Stimulated activated naive CD4-positive, alpha-beta T cell (primary cell): ENCODE data around the gene MAGI3.

Source experiments
- DNase-seq, 6 experiments: peaks; one replicate each; lab custom pipeline; 2025; lab: John Stamatoyannopoulos, UW

MAGI3 gene

DNA sequence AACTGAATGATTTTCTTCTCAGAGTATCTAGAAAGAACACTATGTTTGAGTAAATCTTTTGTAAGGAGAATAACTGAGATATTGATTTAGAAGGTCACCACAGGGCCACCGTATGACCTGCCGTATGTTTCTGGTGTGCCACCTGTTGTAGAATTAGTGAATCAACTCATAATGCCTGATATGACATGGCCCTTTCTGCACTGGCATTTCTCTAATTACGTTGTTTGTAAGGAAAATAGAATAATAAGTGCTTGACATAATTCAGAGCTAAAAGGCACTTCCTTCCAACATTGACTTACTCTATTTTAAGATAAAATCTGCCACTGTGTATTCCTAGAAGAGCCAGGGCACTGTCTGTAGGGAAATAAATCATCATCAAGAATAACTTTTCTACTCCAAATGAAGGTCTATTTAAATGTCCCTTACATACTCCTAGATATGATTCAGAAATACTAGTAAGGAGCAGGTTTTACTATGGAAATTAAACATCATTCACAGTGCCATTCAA is 267.3 kb downstream of the MAGI3 start:
- DNase-seq, result no peak

DNA sequence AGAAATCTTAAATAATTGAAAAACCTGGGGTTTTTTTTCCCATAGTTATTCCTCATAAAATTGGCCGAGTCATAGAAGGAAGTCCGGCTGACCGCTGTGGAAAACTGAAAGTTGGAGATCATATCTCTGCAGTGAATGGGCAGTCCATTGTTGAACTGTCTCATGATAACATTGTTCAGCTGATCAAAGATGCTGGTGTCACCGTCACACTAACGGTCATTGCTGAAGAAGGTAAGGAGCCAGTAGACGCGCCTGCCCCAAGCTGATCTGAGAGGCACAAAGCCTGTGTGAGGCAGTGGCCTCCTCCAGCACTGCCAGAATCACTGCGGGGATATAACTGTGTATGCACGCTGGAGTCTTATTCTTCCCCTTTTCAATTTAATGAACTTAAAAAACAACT is 268.7 kb downstream of the MAGI3 start:
- DNase-seq, result no peak

DNA sequence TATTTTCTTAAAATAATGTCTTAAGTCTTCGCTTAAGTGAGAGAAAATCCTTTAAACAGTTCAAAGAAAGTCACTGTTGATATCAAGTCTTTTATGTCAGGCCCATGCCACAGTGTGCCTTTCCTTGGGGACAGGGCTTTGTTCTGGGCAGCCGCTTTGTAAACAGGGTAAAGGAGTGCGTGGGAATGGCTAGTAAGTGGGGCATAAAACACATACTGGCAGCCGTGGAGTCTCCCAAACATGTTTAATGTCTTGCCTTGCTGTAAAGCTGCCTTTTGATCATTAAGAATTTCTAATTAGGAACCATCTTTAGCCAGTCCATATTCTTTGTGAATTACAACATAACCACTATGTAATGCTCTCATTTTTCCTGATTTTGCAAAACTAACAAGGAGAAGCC is 269.2 kb downstream of the MAGI3 start:
- DNase-seq, result no peak

DNA sequence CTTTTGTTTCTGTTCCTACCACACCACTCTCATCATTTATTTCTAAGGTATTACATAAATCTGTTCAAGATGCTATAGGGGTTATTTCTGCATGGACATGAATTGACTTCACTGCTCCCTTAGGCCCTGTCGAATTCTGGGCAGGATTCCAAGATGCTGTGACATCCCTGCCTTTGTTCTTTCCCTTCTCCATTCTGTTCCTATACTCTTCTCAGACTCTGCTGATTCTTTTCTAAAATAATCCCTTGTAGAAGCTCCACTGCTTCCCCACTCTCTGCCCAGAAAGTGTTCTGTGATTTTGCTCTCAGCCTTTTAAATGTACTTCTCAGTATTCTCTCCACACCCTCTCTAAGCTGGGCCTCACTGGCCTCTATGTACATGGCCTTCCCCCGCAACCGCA is 269.8 kb downstream of the MAGI3 start:
- no peak for DNase-seq

DNA sequence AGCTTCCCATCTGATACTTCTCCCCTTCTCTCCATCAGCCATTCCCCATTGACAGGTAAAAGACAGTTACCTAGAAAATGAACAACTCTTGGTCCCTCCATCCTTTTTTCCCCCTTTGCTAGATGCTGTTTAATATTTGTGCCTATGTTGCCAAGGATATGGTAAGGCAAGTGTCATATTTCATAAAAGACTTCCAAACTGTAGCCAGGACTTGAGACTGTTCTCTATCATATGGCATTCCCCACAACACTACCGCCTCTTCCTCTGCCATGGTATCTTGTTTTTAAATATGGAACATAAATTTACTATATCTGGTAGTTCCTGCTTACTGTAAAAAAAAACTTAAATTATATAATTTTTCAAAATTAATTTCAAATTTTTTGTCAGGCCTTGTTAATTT is 271.8 kb downstream of the MAGI3 start:
- no peak for DNase-seq

DNA sequence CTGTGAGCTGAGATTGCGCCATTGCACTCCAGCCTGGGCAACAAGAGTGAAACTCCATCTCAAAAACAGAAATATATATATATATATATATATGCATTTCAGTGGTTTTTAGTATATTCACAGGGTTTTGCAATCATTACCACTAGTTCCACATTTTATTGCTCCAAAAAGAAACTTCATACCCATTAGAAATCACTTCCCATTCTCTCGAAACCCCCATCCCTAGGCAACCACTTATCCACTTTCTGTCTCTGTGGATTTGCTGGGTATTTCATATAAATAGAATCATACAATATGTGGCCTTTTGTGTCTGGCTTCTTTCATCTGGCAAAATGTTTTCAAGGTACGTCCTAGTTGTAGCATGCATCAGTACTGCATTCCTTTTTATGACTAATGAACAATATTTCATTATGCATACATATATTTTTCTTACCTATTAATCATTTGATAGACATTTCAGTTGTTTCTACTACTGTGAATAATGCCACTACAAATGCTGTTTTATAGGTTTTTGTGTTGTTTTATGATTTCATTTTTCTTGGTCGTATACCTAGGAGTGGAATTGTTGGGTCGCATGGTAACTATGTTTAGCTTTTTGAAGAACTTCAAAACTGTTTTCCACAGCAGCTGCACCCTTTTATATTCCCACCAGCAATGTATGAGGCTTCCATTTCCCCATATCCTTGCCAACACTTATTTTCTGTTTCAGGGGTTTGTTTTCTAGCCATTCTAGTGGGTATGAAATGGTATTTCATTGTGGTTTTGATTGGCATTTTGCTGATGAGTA is 273.0 kb downstream of the MAGI3 start:
- no peak for DNase-seq

GRCh38 chr1:113665071-113665470 is 274.8 kb downstream of the MAGI3 start:
- no peak for DNase-seq

- DNase-seq, result no peak
Observed at GRCh38 chr1:113666126-113666525, 275.8 kb downstream of the MAGI3 start.

DNA sequence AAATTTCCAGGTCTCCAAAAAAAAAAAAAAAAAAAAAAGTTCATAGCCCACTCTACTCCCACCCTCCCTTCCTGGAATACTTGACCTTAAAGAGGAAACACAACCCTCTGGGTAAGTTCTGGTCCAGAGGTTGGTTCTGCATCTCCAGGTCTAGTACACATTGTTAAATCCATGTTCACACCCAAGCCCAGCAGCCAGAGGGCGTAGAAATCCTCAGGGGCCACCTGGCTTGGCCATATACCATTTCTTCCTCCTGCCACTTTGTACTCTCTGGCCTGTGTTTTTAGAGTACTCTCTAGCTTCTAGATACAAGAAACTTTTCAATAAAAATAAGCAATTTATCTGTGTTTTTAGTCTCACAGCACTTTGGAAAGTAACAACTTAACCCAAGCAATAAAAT is 279.7 kb downstream of the MAGI3 start:
- DNase-seq, result no peak

DNA sequence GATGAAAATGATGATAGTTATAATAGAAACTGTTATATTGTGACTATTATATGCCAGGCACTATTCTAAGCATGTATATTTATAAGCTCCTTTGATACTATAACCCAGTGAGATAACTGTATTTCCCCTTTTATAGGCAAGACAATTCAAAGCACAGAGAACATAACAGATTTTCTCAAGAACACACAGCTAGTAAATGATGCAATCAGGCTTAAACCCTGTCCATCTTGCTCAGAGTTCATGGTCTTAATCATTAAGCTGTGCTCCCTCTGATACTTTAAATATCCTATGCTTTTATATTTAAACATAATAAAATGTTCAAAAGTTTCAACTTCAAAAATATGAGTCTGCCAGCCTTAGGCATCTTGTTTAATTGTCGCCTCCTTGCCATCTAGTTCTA is 280.3 kb downstream of the MAGI3 start:
- DNase-seq, result no peak

DNA sequence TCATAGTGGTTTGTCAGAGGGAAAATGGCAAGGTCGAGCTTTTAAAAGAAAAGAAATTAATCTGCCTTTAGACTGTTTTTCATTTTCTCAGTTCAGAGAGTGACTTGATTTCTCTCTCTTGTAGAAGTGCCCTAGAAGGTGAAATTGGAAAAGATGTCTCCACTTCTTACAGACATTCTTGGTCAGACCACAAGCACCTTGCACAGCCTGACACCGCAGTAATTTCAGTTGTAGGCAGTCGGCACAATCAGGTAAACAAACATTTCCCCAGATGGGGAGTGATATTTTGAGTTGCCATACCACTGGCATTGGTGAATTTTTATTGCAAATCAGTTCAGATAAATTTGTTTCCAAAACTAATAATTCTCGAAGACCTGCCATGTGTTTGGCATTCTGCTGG is 282.2 kb downstream of the MAGI3 start:
- no peak for DNase-seq

- DNase-seq, result no peak
Observed at GRCh38 chr1:113674591-113674990, 284.3 kb downstream of the MAGI3 start.

GRCh38 chr1:113675302-113675701 is 285.0 kb downstream of the MAGI3 start:
- no peak for DNase-seq

- DNase-seq, result no peak
Observed at GRCh38 chr1:113676524-113676923, 286.2 kb downstream of the MAGI3 start.

GRCh38 chr1:113677250-113678158 is 287.2 kb downstream of the MAGI3 start:
- peak in 3 of 6 experiments; percentile 14 to 54 (median 38) for DNase-seq

DNA sequence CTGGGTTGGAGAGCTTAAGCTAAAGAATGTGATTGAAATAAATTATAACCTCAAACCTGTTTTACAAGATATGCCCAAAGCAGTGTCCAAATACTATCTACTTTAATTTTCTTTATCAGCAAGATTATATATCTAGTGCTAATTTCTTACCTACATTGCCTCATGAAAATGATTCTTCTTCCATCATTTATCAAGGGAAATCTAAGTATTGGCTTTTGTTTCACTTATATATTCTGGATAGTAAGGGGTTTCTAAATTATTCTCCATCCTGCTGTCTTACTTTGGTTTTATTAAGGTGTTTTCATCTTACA is 287.8 kb downstream of the MAGI3 start:
- DNase-seq, result no peak

DNA sequence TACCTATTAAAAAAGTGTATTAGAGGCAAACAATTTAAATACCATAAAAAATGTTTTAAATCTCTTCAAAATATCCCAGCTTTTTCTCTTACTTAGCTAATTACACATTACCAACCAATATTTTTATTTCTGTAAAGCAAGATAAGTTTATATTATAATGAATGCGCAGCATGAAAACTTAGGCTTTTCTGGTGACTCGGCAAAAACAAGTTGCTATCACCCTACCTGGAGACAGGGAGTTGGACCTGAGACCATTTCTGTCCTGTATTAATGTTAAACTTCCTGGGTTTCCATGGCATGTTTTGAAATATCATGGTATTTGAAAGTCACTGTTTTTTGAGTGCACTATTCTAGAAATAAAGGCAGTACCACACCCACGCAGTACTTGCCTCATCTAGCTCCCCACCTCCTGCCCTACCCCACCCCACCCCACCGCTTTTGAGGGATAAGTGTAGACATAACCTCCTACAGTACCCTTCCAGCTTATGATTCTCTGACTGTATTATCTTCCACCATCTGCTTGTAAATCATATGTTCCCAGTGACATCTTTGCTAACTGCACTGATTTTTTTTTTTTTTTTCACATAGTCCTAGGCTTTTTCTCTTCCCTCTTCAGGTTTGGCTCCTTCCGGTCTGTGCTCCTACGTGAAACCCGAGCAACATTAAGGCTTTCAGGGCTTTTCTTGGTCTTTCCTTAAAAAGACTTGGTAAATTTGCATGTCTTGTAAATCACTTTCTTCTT is 291.5 kb downstream of the MAGI3 start:
- no peak for DNase-seq

DNA sequence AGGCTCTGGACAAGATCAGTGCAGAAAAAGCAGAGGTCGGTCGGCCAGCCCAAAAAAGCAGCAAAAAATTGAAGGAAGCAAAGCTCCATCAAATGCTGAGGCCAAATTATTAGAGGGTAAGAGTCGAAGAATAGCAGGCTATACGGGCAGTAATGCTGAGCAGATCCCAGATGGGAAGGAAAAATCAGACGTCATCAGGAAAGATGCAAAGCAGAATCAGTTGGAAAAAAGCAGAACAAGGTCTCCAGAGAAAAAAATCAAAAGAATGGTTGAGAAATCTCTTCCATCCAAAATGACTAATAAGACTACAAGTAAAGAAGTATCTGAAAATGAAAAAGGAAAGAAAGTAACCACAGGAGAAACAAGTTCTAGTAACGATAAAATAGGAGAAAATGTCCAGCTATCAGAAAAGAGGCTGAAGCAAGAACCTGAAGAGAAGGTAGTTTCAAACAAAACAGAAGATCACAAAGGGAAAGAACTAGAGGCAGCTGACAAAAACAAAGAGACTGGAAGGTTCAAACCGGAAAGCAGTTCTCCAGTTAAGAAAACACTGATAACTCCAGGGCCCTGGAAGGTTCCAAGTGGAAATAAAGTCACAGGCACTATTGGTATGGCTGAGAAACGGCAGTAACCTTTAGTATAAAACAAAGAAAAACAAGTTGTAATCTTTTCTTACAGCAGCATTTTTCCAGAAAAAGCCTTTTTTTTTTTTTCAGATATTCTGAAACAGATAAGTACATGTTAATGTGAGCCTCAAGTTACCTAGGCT is 293.3 kb downstream of the MAGI3 start:
- no peak for DNase-seq

DNA sequence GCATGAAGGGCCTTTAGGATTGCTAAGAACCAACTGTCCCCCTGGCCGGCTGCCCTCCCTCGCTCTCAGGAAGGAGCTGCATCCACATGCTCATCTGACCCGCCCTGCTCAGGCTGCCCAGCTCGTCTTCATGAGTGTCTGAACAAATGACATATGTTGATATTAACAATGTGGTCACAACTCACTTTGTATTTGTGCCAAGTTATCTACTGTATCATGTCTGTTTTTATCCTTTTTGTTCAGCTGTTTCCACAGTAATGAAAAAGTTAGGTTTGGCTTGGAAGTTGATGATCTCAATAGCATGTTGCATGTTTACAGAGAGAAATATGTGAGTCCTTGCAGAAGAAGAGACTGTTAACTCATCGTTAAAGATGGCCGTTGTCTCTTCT is 293.8 kb downstream of the MAGI3 start:
- DNase-seq, result no peak

DNA sequence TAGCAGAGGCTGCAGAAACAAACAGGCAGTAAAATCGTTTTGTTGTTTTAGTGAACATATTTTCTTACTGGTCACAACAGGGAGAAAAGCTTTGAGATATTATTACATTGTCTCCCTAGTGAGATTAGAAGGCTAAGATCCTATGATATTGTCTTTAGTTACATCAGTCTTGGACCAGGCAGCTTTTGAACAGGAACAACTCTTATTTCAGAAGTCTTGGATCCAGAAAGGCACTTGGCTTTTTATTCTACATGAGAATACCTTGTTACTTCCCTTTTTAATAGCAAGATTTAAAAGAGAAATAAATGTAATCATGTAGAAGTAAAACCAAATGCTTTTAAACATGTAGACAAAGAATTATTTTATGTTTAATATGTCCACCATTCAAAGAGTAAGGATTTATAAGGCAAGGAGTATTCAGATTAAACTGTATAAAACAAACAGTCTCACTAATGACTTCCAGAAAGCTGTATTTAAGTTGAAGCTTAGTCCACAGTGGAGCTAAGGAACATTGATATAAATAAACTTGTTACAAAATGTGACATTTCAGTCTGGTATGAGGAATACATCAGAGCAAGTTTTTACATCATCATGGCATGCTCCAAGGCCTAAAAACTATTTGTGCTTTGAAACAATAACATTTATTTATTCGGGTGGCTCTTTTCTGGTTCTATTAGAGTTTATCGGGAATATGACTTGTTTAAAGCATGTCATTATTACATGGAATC is 296.7 kb downstream of the MAGI3 start:
- no peak for DNase-seq

DNA sequence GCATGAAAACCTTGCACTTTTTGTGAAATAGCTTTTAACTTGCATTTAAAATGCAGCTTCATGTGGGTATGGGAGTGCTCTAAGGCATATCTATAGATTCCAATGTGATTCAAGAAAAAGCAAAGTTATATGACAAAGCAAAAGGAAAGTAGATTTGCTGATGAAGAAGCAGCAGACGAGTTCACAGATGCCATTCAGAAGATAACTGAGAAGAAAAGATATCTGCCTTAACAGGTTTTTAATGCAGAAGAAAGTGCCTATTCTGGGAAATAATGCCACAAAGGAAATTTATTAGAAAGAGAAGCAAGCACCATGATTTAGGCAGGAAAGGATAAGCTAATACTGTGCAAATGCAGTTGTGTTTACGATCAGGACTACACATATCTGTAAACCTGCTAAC is 300.9 kb downstream of the MAGI3 start:
- DNase-seq, result no peak
